ENCODE results near the gene EIF4EBP3.

Gene EIF4EBP3

GRCh38 chr5:140564196-140565023, 16.9 kb downstream of the EIF4EBP3 start, which contains the start of the genes APBB3 and SLC35A4:
Gene APBB3 (minus strand): TSS chr5:140564598. CDS start chr5:140564245, 353 bp downstream.
Gene SLC35A4 (plus strand): TSS chr5:140564828. CDS start chr5:140567170, 2,342 bp downstream.
- H3K9me3 Mint-ChIP-seq: no peaks in the 10 kb centered on the region
- peak; percentile 86 to 96 for DNase-seq (ENCODE audit: low spot score in 2 of 2)
- peaks cover 19% of the 10 kb centered on the region for H3K36me3 Mint-ChIP-seq
- H3K4me3 Mint-ChIP-seq: peak within 1 kb of the TSS; percentile 91
- peak; percentile 87 for ATAC-seq (ENCODE audit: low read depth)
- no peaks in the 10 kb centered on the region for H3K27me3 Mint-ChIP-seq
- H3K27ac Mint-ChIP-seq: peak within 1 kb of the TSS; percentile 97
- peaks cover 29% of the 10 kb centered on the region for H3K4me1 Mint-ChIP-seq

GRCh38 chr5:140565024-140565779, 17.7 kb downstream of the EIF4EBP3 start:
- peak overlapping the region; percentile 91 for H3K4me3 Mint-ChIP-seq
- peak overlapping the region; percentile 97 for H3K27ac Mint-ChIP-seq
- no peaks in the 10 kb centered on the region for H3K27me3 Mint-ChIP-seq
- no peak for ATAC-seq (ENCODE audit: low read depth)
- peaks cover 26% of the 10 kb centered on the region for H3K4me1 Mint-ChIP-seq
- no peaks in the 10 kb centered on the region for H3K9me3 Mint-ChIP-seq
- no peak for DNase-seq (ENCODE audit: low spot score in 2 of 2)
- H3K36me3 Mint-ChIP-seq: peaks cover 17% of the 10 kb centered on the region

GRCh38 chr5:140565780-140566095, 18.3 kb downstream of the EIF4EBP3 start:
- no peak for DNase-seq (ENCODE audit: low spot score in 2 of 2)
- H3K4me3 Mint-ChIP-seq: peak overlapping the region; percentile 91
- no peak for ATAC-seq (ENCODE audit: low read depth)
- H3K36me3 Mint-ChIP-seq: peaks cover 17% of the 10 kb centered on the region
- no peaks in the 10 kb centered on the region for H3K27me3 Mint-ChIP-seq
- H3K27ac Mint-ChIP-seq: no peak overlapping the region
- H3K9me3 Mint-ChIP-seq: no peaks in the 10 kb centered on the region
- H3K4me1 Mint-ChIP-seq: peaks cover 24% of the 10 kb centered on the region

- peaks cover 24% of the 10 kb centered on the region for H3K4me1 Mint-ChIP-seq
- H3K4me3 Mint-ChIP-seq: no peak overlapping the region
- peaks cover 20% of the 10 kb centered on the region for H3K36me3 Mint-ChIP-seq
- H3K9me3 Mint-ChIP-seq: no peaks in the 10 kb centered on the region
- DNase-seq (ENCODE audit: low spot score in 2 of 2) (no peak), ATAC-seq (ENCODE audit: low read depth) (no peak)
- no peaks in the 10 kb centered on the region for H3K27me3 Mint-ChIP-seq
- no peak overlapping the region for H3K27ac Mint-ChIP-seq
Observed at GRCh38 chr5:140566665-140567064, 19.2 kb downstream of the EIF4EBP3 start.

- no peak for DNase-seq (ENCODE audit: low spot score in 2 of 2)
- ATAC-seq (ENCODE audit: low read depth): no peak
- H3K4me3 Mint-ChIP-seq: no peak overlapping the region
- no peaks in the 10 kb centered on the region for H3K27me3 Mint-ChIP-seq
- H3K36me3 Mint-ChIP-seq: peaks cover 20% of the 10 kb centered on the region
- peaks cover 24% of the 10 kb centered on the region for H3K4me1 Mint-ChIP-seq
- H3K27ac Mint-ChIP-seq: no peak overlapping the region
- H3K9me3 Mint-ChIP-seq: no peaks in the 10 kb centered on the region
Observed at GRCh38 chr5:140567136-140567818, 19.8 kb downstream of the EIF4EBP3 start.

GRCh38 chr5:140567871-140568270, 20.4 kb downstream of the EIF4EBP3 start:
- Mint-ChIP-seq H3K4me3 (no peak overlapping the region), H3K27ac (no peak overlapping the region), H3K4me1 (peaks cover 21% of the 10 kb centered on the region), H3K27me3 (no peaks in the 10 kb centered on the region), H3K36me3 (peaks cover 20% of the 10 kb centered on the region), H3K9me3 (no peaks in the 10 kb centered on the region)
- ATAC-seq (ENCODE audit: low read depth): no peak
- DNase-seq (ENCODE audit: low spot score in 2 of 2): no peak

GRCh38 chr5:140568443-140569063, 21.1 kb downstream of the EIF4EBP3 start:
- H3K36me3 Mint-ChIP-seq: peaks cover 24% of the 10 kb centered on the region
- peak overlapping the region; percentile 83 for H3K27ac Mint-ChIP-seq
- no peak for DNase-seq (ENCODE audit: low spot score in 2 of 2)
- no peaks in the 10 kb centered on the region for H3K27me3 Mint-ChIP-seq
- no peak for ATAC-seq (ENCODE audit: low read depth)
- H3K4me1 Mint-ChIP-seq: peaks cover 21% of the 10 kb centered on the region
- no peaks in the 10 kb centered on the region for H3K9me3 Mint-ChIP-seq
- H3K4me3 Mint-ChIP-seq: no peak overlapping the region

- Mint-ChIP-seq H3K36me3 (peaks cover 24% of the 10 kb centered on the region), H3K4me3 (peak overlapping the region; percentile 39), H3K4me1 (peaks cover 21% of the 10 kb centered on the region), H3K9me3 (no peaks in the 10 kb centered on the region), H3K27ac (peak overlapping the region; percentile 83), H3K27me3 (no peaks in the 10 kb centered on the region)
- ATAC-seq (ENCODE audit: low read depth) (no peak), DNase-seq (ENCODE audit: low spot score in 2 of 2) (no peak)
Observed at GRCh38 chr5:140569197-140569596, 21.7 kb downstream of the EIF4EBP3 start.

- DNase-seq (ENCODE audit: low spot score in 2 of 2) (no peak), ATAC-seq (ENCODE audit: low read depth) (no peak)
- H3K27ac Mint-ChIP-seq: no peak overlapping the region
- H3K4me1 Mint-ChIP-seq: peaks cover 17% of the 10 kb centered on the region
- H3K27me3 Mint-ChIP-seq: no peaks in the 10 kb centered on the region
- H3K9me3 Mint-ChIP-seq: no peaks in the 10 kb centered on the region
- H3K4me3 Mint-ChIP-seq: no peak overlapping the region
- H3K36me3 Mint-ChIP-seq: peaks cover 24% of the 10 kb centered on the region
Observed at GRCh38 chr5:140570058-140570457, 22.6 kb downstream of the EIF4EBP3 start.

- Mint-ChIP-seq H3K9me3 (no peaks in the 10 kb centered on the region), H3K27me3 (no peaks in the 10 kb centered on the region), H3K36me3 (peaks cover 24% of the 10 kb centered on the region), H3K4me1 (peaks cover 14% of the 10 kb centered on the region), H3K27ac (no peak overlapping the region), H3K4me3 (no peak overlapping the region)
- ATAC-seq (ENCODE audit: low read depth): no peak
- DNase-seq (ENCODE audit: low spot score in 2 of 2): no peak
Observed at GRCh38 chr5:140570488-140570887, 23.0 kb downstream of the EIF4EBP3 start.

GRCh38 chr5:140571105-140571504, 23.6 kb downstream of the EIF4EBP3 start:
- Mint-ChIP-seq H3K4me3 (no peak overlapping the region), H3K9me3 (no peaks in the 10 kb centered on the region), H3K4me1 (peaks cover 8% of the 10 kb centered on the region), H3K36me3 (peaks cover 22% of the 10 kb centered on the region), H3K27me3 (no peaks in the 10 kb centered on the region), H3K27ac (no peak overlapping the region)
- no peak for DNase-seq (ENCODE audit: low spot score in 2 of 2)
- no peak for ATAC-seq (ENCODE audit: low read depth)

GRCh38 chr5:140573683-140574082, 26.2 kb downstream of the EIF4EBP3 start:
- no peak overlapping the region for H3K27ac Mint-ChIP-seq
- peaks cover 10% of the 10 kb centered on the region for H3K36me3 Mint-ChIP-seq
- ATAC-seq (ENCODE audit: low read depth) (no peak), DNase-seq (ENCODE audit: low spot score in 2 of 2) (no peak)
- H3K4me1 Mint-ChIP-seq: peaks cover 2% of the 10 kb centered on the region
- H3K4me3 Mint-ChIP-seq: no peak overlapping the region
- no peaks in the 10 kb centered on the region for H3K27me3 Mint-ChIP-seq
- no peaks in the 10 kb centered on the region for H3K9me3 Mint-ChIP-seq

GRCh38 chr5:140574165-140574564, 26.7 kb downstream of the EIF4EBP3 start:
- H3K27ac Mint-ChIP-seq: no peak overlapping the region

More at GRCh38 chr5:140574165-140574564, 26.7 kb downstream of the EIF4EBP3 start:
- H3K4me1 Mint-ChIP-seq: no peaks in the 10 kb centered on the region
- H3K9me3 Mint-ChIP-seq: no peaks in the 10 kb centered on the region
- H3K27me3 Mint-ChIP-seq: no peaks in the 10 kb centered on the region
- no peak for DNase-seq (ENCODE audit: low spot score in 2 of 2)
- H3K4me3 Mint-ChIP-seq: no peak overlapping the region
- no peak for ATAC-seq (ENCODE audit: low read depth)
- H3K36me3 Mint-ChIP-seq: peaks cover 9% of the 10 kb centered on the region
